DOHH2 (cell line): ENCODE data around the gene MOK.
"Not testable (repeated sequence)": the region's sequence is repeated elsewhere in the genome, so short reads cannot be mapped to it uniquely, and the experiment has no call there.

Source experiments
- H3F3A ChIP-seq: fragments of 200-600 bp; sonication (generic), shearing (Covaris generic); 2 replicates; pipeline ENCODE4 v1.6.0; 2016; ENCODE audit warnings: antibody characterized with exemption, mild to moderate bottlenecking; ENCODE audit not compliant: control insufficient read depth, insufficient read depth
- H3K27ac ChIP-seq: fragments of 200-600 bp; sonication (generic); 2 replicates; pipeline ENCODE4 v1.5.1; 2014; ENCODE audit warnings: low read depth, mild to moderate bottlenecking, low read length, moderate library complexity
- H3K27me3 ChIP-seq: fragments of 200-600 bp; sonication (generic); 2 replicates; pipeline ENCODE4 v1.6.1; 2014; ENCODE audit warnings: mild to moderate bottlenecking, low read length, mixed read lengths; ENCODE audit not compliant: control insufficient read depth
- H3K36me3 ChIP-seq: fragments of 200-600 bp; sonication (generic); 2 replicates; pipeline ENCODE4 v1.6.1; 2014; ENCODE audit warnings: mild to moderate bottlenecking, low read length, moderate library complexity, mixed read lengths; ENCODE audit not compliant: control insufficient read depth
- H3K4me1 ChIP-seq: fragments of 200-600 bp; sonication (generic); 2 replicates; pipeline ENCODE4 v1.6.1; 2014; ENCODE audit warnings: mild to moderate bottlenecking, low read length, mixed read lengths; ENCODE audit not compliant: control insufficient read depth
- H3K4me2 ChIP-seq: fragments of 200-600 bp; sonication (generic); 2 replicates; pipeline ENCODE4 v1.6.0; 2014; ENCODE audit warnings: mild to moderate bottlenecking, low read length, moderate library complexity
- H3K4me3 ChIP-seq: fragments of 200-600 bp; sonication (generic); 2 replicates; pipeline ENCODE4 v1.5.1; 2014; ENCODE audit warnings: mild to moderate bottlenecking, low read length, mixed read lengths
- H3K79me2 ChIP-seq: fragments of 200-600 bp; sonication (generic); 2 replicates; pipeline ENCODE4 v1.6.1; 2014; ENCODE audit warnings: mild to moderate bottlenecking, low read length, mixed read lengths; ENCODE audit not compliant: control insufficient read depth
- H3K9me2 ChIP-seq: fragments of 200-600 bp; sonication (generic); replicated peaks from 2 replicates; pipeline ENCODE4 v1.6.1; 2014; ENCODE audit warnings: mild to moderate bottlenecking, low read length, mixed read lengths; ENCODE audit not compliant: control insufficient read depth
- H3K9me3 ChIP-seq: fragments of 200-600 bp; sonication (generic); 2 replicates; pipeline ENCODE4 v1.6.1; 2014; ENCODE audit warnings: antibody characterized with exemption, low read length, mixed read lengths; ENCODE audit not compliant: control insufficient read depth, insufficient read depth
- H4K20me1 ChIP-seq: fragments of 200-600 bp; sonication (generic); 2 replicates; pipeline ENCODE4 v1.6.0; 2014; ENCODE audit warnings: low read depth, mild to moderate bottlenecking, antibody characterized with exemption, low read length, moderate library complexity; ENCODE audit not compliant: control insufficient read depth, insufficient read depth
- CTCF ChIP-seq: fragments of 200-600 bp; sonication (generic); IDR thresholded peaks from one replicate; pipeline ENCODE4 v1.5.1; 2014; ENCODE audit warnings: antibody characterized with exemption, mild to moderate bottlenecking, low read depth, low read length; ENCODE audit not compliant: poor library complexity, severe bottlenecking
- EZH2phosphoT487 ChIP-seq: fragments of 200-600 bp; sonication (generic); IDR thresholded peaks from 2 replicates; pipeline ENCODE4 v1.6.1; 2017; ENCODE audit warnings: borderline replicate concordance, mild to moderate bottlenecking, antibody characterized with exemption, low read length, moderate library complexity, mixed read lengths

Gene MOK

GRCh38 chr14:102303664-102304063 is 1.3 kb downstream of the MOK start:
- Histone ChIP-seq H3K36me3 (no peaks in the 10 kb centered on the region), H4K20me1 (no peaks in the 10 kb centered on the region), H3K4me1 (peaks cover 10% of the 10 kb centered on the region), H3K4me2 (no peak overlapping the region), H3F3A (no peaks in the 10 kb centered on the region), H3K9me2 (no peaks in the 10 kb centered on the region), H3K27me3 (peaks cover 2% of the 10 kb centered on the region; the same call in 1 of the 2 replicates), H3K9me3 (no peaks in the 10 kb centered on the region), H3K27ac (no peak overlapping the region), H3K79me2 (no peaks in the 10 kb centered on the region), H3K4me3 (no peak overlapping the region)
- no peak for TF ChIP-seq CTCF
- TF ChIP-seq EZH2phosphoT487, result no peak

GRCh38 chr14:102298303-102299070 is 6.5 kb downstream of the MOK start:
- not testable (repeated sequence) for H3K79me2 ChIP-seq, H3K4me2 ChIP-seq, H3K9me3 ChIP-seq, H4K20me1 ChIP-seq, H3K27ac ChIP-seq, H3K4me1 ChIP-seq, H3K9me2 ChIP-seq, H3K36me3 ChIP-seq, H3F3A ChIP-seq, H3K4me3 ChIP-seq, H3K27me3 ChIP-seq

GRCh38 chr14:102297436-102298170 is 7.4 kb downstream of the MOK start:
- TF ChIP-seq CTCF (no peak), EZH2phosphoT487 (no peak)
- Histone ChIP-seq H3K79me2 (no peaks in the 10 kb centered on the region), H3K4me3 (no peak overlapping the region), H3K9me3 (no peaks in the 10 kb centered on the region), H4K20me1 (no peaks in the 10 kb centered on the region), H3K27me3 (no peaks in the 10 kb centered on the region), H3K4me1 (no peaks in the 10 kb centered on the region), H3K9me2 (no peaks in the 10 kb centered on the region), H3K27ac (no peak overlapping the region), H3K36me3 (no peaks in the 10 kb centered on the region), H3F3A (no peaks in the 10 kb centered on the region), H3K4me2 (no peak overlapping the region)

GRCh38 chr14:102295270-102295669 is 9.7 kb downstream of the MOK start:
- Histone ChIP-seq H3K79me2 (no peaks in the 10 kb centered on the region), H3K9me2 (no peaks in the 10 kb centered on the region), H3K9me3 (no peaks in the 10 kb centered on the region), H3K27ac (no peak overlapping the region), H3K36me3 (no peaks in the 10 kb centered on the region), H3F3A (no peaks in the 10 kb centered on the region), H3K4me2 (no peak overlapping the region), H3K27me3 (peaks cover 6% of the 10 kb centered on the region), H3K4me3 (no peak overlapping the region), H4K20me1 (no peaks in the 10 kb centered on the region), H3K4me1 (no peaks in the 10 kb centered on the region)
- TF ChIP-seq EZH2phosphoT487 (no peak), CTCF (no peak)
